Left lung (tissue), 10 donors: ENCODE measurements around the gene CWC25. TPM values are rescaled to one million over a fixed set of nuclear protein-coding genes. Genes with fewer than 3 reads are reported as not detected.

Source experiments
- ATAC-seq: fragments of 200-7000 bp; cut with Tn5 transposase; one replicate; pipeline ENCODE4 v1.9.1; 2020; ENCODE audit warnings: moderate library complexity
- DNase-seq, 4 donors: peaks; one replicate each; pipeline ENCODE4 v3.0.0-alpha.2; 2013 to 2020
- H3K27ac ChIP-seq, 2 donors: fragments of 200-600 bp; sonication (generic) in 1 of 2; one replicate each; pipeline versions ENCODE4 v1.5.0 to v1.8.0; 2020 to 2021
- H3K27me3 ChIP-seq, 2 donors: fragments of 200-600 bp; sonication (generic) in 1 of 2; one replicate each; pipeline versions ENCODE4 v1.5.0 to v1.8.0; 2020 to 2021
- H3K36me3 ChIP-seq, 2 donors: fragments of 200-600 bp; sonication (generic) in 1 of 2; one replicate each; pipeline versions ENCODE4 v1.5.0 to v1.8.0; 2020 to 2021
- H3K4me1 ChIP-seq, 2 donors: fragments of 200-600 bp; one replicate each; pipeline ENCODE4 v1.8.0; 2021
- H3K4me3 ChIP-seq, 2 donors: fragments of 200-600 bp; sonication (generic) in 1 of 2; one replicate each; pipeline versions ENCODE4 v1.5.0 to v1.8.0; 2020 to 2021; ENCODE audit warnings: mild to moderate bottlenecking in 1 of 2
- H3K9me3 ChIP-seq, 2 donors: fragments of 200-600 bp; sonication (generic) in 1 of 2; one replicate each; pipeline versions ENCODE4 v1.5.0 to v1.8.0; 2020 to 2021
- CTCF ChIP-seq, 2 donors: fragments of 200-600 bp; sonication (generic) in 1 of 2; IDR thresholded peaks; one replicate each; pipeline versions ENCODE4 v1.5.0 to v1.8.0; 2021; ENCODE audit warnings: antibody characterized with exemption in 2 of 2
- intact Hi-C, 2 donors: fragments of 100-400 bp; cut with DNase I; formaldehyde crosslinking; loops; one replicate each; pipeline versions ENCODE4 v1.11.2 to v1.14.2; 2022
- polyA plus RNA-seq, 6 donors: library from polyadenylated mRNA; unstranded; fragments of 120-200 nt; gene quantifications; one replicate each; pipeline ENCODE4 v1.2.1, GENCODE V29; 2013; ENCODE audit not compliant: insufficient read length in 6 of 6
- total RNA-seq, 2 donors: library from RNA; stranded (reverse); fragmentation: NEBNext Ultra II Directional; extraction: Animal tissue kit (Norgen Biotek cat#: 25700); gene quantifications; one replicate each; pipeline ENCODE4 v1.2.1, GENCODE V29; 2021
- donor health status: DM: no; HTN: yes; CAD: no.
- donor health status: DM: no; HTN: no; CAD: no.

Gene CWC25
- total and polyA plus RNA-seq, 8 donors = 15.0 to 29.3 (median 25.6) TPM

DNA sequence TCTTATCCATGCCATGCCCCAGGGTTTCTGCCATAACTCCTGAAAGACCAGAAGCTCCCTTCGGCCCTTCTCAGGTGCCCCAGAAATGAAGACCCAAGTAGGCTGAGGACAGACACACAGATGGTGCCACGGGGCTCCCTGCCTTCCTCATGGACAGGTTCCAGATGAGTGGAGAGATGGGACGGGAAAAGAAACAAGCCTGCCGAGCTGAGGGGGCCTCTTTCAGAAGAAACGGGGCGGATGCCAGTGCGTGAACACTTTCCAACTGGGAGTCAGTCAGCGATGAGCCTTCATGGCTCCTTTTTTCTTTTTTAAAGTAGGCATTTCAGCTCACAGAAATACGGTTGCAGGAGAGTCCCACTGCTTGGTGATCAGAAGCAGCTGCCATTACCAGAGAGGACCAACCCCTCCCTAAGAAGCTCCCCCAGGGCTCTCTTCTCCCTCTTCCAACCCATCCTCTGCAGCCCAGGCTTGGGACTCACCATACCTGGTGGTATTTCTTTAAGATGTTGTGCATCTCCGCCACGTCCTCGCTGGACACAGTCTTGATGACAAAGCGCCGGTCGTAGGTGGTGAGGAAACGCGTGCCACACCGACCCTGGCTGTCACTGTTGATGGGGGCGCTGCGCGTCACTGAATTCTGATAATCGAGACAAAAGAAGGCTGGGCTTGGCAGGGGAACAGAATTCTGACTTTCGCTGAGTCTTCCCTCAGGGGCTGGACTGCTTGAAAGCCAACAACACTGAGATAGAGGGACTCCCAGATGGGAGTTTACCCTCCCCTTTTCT is 45.0 kb downstream of the CWC25 start:
- Histone ChIP-seq H3K27ac (no peak overlapping the region), H3K4me1 (no peaks in the 10 kb centered on the region), H3K9me3 (no peaks in the 10 kb centered on the region), H3K36me3 (peaks cover 0 to 98% of the 10 kb centered on the region in 2 donors), H3K4me3 (no peak overlapping the region), H3K27me3 (no peaks in the 10 kb centered on the region)
- DNase-seq (no peak), ATAC-seq (no peak)
- intact Hi-C loops = no loop called here
- no peak for TF ChIP-seq CTCF (IDR thresholded peaks at IDR 0.05)

GRCh38 chr17:38777641-38778250 is 47.4 kb downstream of the CWC25 start:
- no peaks in the 10 kb centered on the region for H3K9me3 ChIP-seq
- no peaks in the 10 kb centered on the region for H3K4me1 ChIP-seq
- no peak overlapping the region for H3K4me3 ChIP-seq
- no peak overlapping the region for H3K27ac ChIP-seq
- no peaks in the 10 kb centered on the region for H3K27me3 ChIP-seq
- intact Hi-C loops = no loop called here
- H3K36me3 ChIP-seq = peaks cover 0 to 100% of the 10 kb centered on the region in 2 donors
- TF ChIP-seq CTCF (IDR thresholded peaks at IDR 0.05) = no peak
- DNase-seq = no peak
- ATAC-seq = no peak

DNA sequence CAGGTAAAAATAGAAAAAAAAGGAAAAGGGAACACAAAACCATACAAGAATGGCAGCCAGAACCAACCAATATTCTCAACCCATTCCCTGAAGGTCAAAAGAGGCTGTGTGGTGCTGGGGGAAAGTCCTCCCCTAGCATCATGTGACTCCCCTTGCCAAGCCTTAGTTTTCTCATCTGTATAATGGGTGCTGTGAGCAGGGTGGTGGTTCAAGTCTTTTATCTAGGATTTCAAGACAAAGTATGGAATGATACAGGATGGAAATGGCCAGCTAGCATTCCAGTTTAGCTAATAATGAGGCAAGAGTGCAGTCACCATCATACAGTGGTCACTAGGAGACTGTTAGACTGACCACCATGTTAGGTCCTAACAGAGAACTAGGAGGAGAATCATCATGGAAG is 51.9 kb downstream of the CWC25 start:
- intact Hi-C loops = no loop called here
- no peak overlapping the region for H3K27ac ChIP-seq
- DNase-seq = no peak
- peaks cover 1 to 5% of the 10 kb centered on the region in 2 donors for H3K4me1 ChIP-seq
- peaks cover 0 to 100% of the 10 kb centered on the region in 2 donors for H3K36me3 ChIP-seq
- no peaks in the 10 kb centered on the region for H3K9me3 ChIP-seq
- no peak for TF ChIP-seq CTCF (IDR thresholded peaks at IDR 0.05)
- no peak overlapping the region for H3K4me3 ChIP-seq
- no peaks in the 10 kb centered on the region for H3K27me3 ChIP-seq
- ATAC-seq = no peak

- peaks cover 0 to 100% of the 10 kb centered on the region in 2 donors for H3K36me3 ChIP-seq
- peak overlapping the region in 1 of 2 donors; percentile 33 for H3K27ac ChIP-seq
- H3K9me3 ChIP-seq = no peaks in the 10 kb centered on the region
- intact Hi-C loops = no loop called here
- no peak for TF ChIP-seq CTCF (IDR thresholded peaks at IDR 0.05)
- peaks cover 2 to 11% of the 10 kb centered on the region in 2 donors for H3K4me1 ChIP-seq
- ATAC-seq (peak; percentile 59), DNase-seq (peak in 1 of 4 donors; percentile 40)
- no peak overlapping the region for H3K4me3 ChIP-seq
- H3K27me3 ChIP-seq = no peaks in the 10 kb centered on the region
Measured at GRCh38 chr17:38768417-38768816, 56.7 kb downstream of the CWC25 start.

GRCh38 chr17:38766341-38766740 is 58.8 kb downstream of the CWC25 start:
- H3K27ac ChIP-seq = no peak overlapping the region
- ATAC-seq (no peak), DNase-seq (no peak)
- TF ChIP-seq CTCF (IDR thresholded peaks at IDR 0.05) = no peak
- H3K4me1 ChIP-seq = peaks cover 2 to 11% of the 10 kb centered on the region in 2 donors
- intact Hi-C loops = no loop called here
- no peaks in the 10 kb centered on the region for H3K9me3 ChIP-seq
- no peak overlapping the region for H3K4me3 ChIP-seq
- H3K36me3 ChIP-seq = peaks cover 0 to 100% of the 10 kb centered on the region in 2 donors
- no peaks in the 10 kb centered on the region for H3K27me3 ChIP-seq
